Measurements from ENCODE around the gene VWA3B.

VWA3B gene

DNA sequence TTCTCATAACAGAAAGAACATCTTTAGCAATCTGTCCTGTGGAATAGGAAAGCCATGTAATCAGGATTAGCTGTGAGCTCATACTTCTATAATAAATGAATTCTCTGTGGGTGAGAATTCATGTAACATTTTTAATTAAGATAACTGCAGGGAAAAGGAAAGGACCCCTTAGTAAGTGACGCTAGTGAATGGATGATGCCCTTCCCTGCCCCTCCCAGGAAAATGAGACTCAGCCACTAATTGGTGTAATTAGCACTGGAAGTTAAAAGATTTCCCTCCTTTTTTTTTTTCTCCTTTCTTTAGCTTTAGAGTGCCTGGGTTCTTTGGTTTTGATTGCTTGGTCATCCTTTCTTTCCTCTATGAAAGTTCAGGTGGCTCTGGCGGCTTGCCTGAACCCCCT is 90.3 kb downstream of the VWA3B start:
- DNase-seq (ENCODE audit: low read depth in 2 of 2), result no peak

DNA sequence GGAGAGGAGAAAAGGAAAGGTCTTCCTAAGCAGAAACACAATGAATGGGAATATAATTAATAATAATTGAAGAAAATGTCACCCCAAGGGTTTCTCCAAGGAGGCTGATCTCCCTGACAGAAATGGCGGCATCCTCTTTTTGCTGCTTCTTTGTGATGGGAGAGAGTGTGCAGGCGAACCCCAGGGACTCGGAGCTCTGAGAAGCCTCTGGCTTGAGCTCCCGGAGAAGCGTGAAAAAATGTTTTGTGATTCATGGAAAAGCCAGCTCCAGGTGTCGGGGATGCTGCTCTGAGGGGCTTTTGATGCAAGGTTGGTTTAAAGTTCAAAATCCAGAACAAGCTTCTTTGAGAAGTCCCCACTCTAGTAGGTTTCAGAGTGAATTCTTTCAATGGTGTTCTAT is 91.0 kb downstream of the VWA3B start:
- DNase-seq (ENCODE audit: low read depth in 2 of 2), result no peak

GRCh38 chr2:98180456-98180855 is 93.5 kb downstream of the VWA3B start:
- DNase-seq (ENCODE audit: low read depth in 2 of 2), result no peak

DNA sequence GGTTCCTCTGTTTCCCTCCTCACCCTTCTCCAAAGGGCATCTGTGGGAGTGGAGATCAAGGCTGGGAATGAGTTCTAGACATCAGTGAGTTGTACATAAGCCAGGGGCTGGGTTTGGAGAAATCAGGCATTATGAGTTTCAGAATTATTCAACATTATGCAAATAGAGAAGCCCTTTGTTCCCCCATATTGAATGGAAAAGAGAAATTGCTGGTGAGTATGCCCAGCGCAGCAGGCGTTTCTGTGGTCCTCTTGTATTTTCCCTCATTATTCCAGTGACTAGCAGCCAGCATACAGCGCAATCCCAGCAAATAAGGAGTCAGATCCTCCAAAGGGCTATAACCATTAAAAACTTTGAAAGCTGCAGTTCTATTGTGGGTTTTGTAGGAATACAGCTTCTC is 94.4 kb downstream of the VWA3B start:
- no peak for DNase-seq (ENCODE audit: low read depth in 2 of 2)

GRCh38 chr2:98185801-98186200 is 98.8 kb downstream of the VWA3B start:
- no peak for DNase-seq (ENCODE audit: low read depth in 2 of 2)

DNA sequence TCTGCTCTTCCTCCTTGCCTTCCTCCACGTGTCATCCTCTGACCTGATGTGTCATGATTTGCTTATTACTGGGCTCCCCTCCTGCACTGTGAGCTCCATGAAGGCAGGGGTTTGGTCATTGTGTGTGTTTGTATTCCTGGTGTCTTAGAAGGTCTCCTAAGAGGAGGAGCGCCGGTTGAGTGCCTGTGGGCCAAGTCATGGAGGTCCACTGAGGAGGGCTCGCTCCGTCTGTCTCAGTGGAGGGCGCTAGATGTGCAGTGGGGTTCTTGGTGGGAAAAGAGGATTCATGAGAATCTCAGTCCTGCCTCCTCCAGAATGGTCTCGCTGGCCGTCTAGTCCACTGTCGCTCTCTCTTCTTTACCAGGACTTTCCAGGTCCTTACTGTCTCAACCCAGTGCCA is 100.2 kb downstream of the VWA3B start:
- DNase-seq (ENCODE audit: low read depth in 2 of 2), result no peak

DNA sequence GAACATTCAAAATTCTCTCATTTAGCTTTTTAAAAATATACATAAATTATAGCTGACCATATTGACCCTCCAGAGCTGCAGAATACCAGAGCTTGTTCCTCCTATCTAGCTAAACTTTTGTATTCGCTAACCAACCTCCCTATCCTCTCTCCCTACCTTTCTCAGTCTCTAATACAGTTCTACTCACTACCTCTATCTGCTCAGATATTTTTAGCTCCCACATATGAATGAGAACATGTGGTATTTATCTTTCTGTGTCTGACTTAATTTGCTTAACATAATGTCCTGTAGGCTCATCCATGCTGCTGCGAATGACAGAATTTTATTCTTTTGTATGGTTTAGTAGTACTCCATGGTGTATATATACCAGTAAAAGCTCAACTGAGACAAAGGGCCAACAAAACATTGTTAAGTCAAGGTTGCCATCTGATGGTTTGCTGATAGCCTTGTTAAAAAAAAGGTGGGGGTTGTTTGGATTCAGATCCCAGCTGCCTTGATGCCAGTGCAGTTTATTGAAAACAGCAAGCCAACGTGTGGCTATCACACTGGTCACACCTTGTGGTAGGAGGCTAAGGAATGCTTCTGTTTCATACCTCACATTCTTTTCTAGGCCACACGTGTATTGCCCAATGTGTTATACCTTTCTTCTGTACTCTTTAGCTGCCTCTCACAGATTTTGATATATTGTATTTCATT is 101.5 kb downstream of the VWA3B start:
- no peak for DNase-seq (ENCODE audit: low read depth in 2 of 2)

GRCh38 chr2:98191883-98192282 is 104.9 kb downstream of the VWA3B start:
- no peak for DNase-seq (ENCODE audit: low read depth in 2 of 2)

GRCh38 chr2:98201576-98201975 is 114.6 kb downstream of the VWA3B start:
- DNase-seq (ENCODE audit: low read depth in 2 of 2), result no peak

GRCh38 chr2:98205889-98206288 is 118.9 kb downstream of the VWA3B start:
- no peak for DNase-seq (ENCODE audit: low read depth in 2 of 2)

- no peak for DNase-seq (ENCODE audit: low read depth in 2 of 2)
These were observed 125.4 kb downstream of the VWA3B start for GRCh38 chr2:98212092-98213000.

GRCh38 chr2:98216616-98217015 is 129.6 kb downstream of the VWA3B start:
- DNase-seq (ENCODE audit: low read depth in 2 of 2), result no peak

DNA sequence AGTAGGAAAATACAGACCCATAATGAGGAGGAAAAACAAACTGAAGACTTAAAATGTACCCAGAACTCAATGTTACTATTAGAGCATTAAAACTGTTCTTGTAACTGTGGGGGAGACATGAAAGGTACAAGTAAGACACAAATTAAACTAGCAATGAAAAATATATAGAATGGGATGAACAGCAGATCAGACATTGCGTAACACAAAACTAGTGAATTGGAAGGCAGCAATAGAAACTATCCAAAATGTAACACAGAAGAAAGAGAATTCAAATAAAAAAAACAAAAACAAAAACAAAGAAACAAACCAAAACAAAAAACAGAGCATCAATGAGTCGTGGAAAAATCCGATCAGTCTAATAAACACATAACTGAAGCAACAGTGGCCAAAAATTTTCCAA is 132.2 kb downstream of the VWA3B start:
- no peak for DNase-seq (ENCODE audit: low read depth in 2 of 2)

GRCh38 chr2:98233941-98234340 is 147.0 kb downstream of the VWA3B start:
- DNase-seq (ENCODE audit: low read depth in 2 of 2), result no peak

- no peak for DNase-seq (ENCODE audit: low read depth in 2 of 2)
These were observed 147.8 kb downstream of the VWA3B start for GRCh38 chr2:98234776-98235175.

- DNase-seq (ENCODE audit: low read depth in 2 of 2), result no peak
These were observed 150.0 kb downstream of the VWA3B start for GRCh38 chr2:98236935-98237334.

- DNase-seq (ENCODE audit: low read depth in 2 of 2), result no peak
These were observed 153.9 kb downstream of the VWA3B start for GRCh38 chr2:98240786-98241398.

- no peak for DNase-seq (ENCODE audit: low read depth in 2 of 2)
These were observed 154.6 kb downstream of the VWA3B start for GRCh38 chr2:98241592-98241991.

DNA sequence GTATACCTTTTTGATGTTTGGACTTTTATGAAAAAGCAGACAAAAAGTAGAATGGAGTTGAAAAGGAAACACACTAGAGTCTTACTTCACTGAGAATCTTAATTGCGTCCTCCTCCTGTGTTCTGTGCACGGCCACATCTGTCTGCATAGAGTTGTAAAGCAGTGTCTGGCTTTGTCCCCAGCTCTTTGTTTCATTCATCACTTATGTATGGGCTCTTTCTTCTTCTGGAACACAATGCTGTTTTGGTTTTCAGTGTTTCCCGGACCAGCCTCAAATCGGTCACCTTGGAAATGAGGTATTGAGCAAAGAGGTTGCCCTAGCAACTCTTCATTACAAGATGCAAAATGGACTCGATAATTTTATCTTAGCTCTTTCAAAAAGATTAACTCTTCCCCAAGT is 155.0 kb downstream of the VWA3B start:
- DNase-seq (ENCODE audit: low read depth in 2 of 2), result no peak

- DNase-seq (ENCODE audit: low read depth in 2 of 2), result no peak
These were observed 158.5 kb downstream of the VWA3B start for GRCh38 chr2:98245491-98245890.

- DNase-seq (ENCODE audit: low read depth in 2 of 2), result no peak
These were observed 160.4 kb downstream of the VWA3B start for GRCh38 chr2:98247383-98247782.

- no peak for DNase-seq (ENCODE audit: low read depth in 2 of 2)
These were observed 165.2 kb downstream of the VWA3B start for GRCh38 chr2:98252038-98252773.
